Mesenteric fat pad (tissue), 1 donor: Measurements from ENCODE around the gene PLCB1. TPM values are rescaled to one million over a fixed set of nuclear protein-coding genes. Genes with fewer than 3 reads are reported as not detected.

Source experiments
- DNase-seq: peaks from one replicate; pipeline ENCODE4 v3.0.0-alpha.2; 2020; ENCODE audit warnings: low spot score
- total RNA-seq: library from RNA; stranded (reverse); fragmentation: NEBNext Ultra II Directional; extraction: Animal tissue kit (Norgen Biotek cat#: 25700); gene quantifications from one replicate; pipeline ENCODE4 v1.2.1, GENCODE V29; 2021
- donor health status: DM: yes; HTN: yes; CAD: no.

PLCB1 gene
- total RNA-seq, 1 donor from 2014 or later: 16.9 TPM

- DNase-seq: no peak
Observed at GRCh38 chr20:8678098-8678776, 546.2 kb downstream of the PLCB1 start.

GRCh38 chr20:8689337-8689736 lies 557.3 kb downstream of the PLCB1 start:
- no peak for DNase-seq

GRCh38 chr20:8690074-8690473 lies 558.0 kb downstream of the PLCB1 start:
- DNase-seq: no peak

GRCh38 chr20:8693709-8694108 lies 561.6 kb downstream of the PLCB1 start:
- no peak for DNase-seq

GRCh38 chr20:8700756-8701155 lies 568.7 kb downstream of the PLCB1 start:
- DNase-seq: no peak

- DNase-seq: no peak
Observed at GRCh38 chr20:8706961-8707700, 575.1 kb downstream of the PLCB1 start.

GRCh38 chr20:8709627-8710026 lies 577.6 kb downstream of the PLCB1 start:
- DNase-seq: no peak

- no peak for DNase-seq
Observed at GRCh38 chr20:8711501-8711900, 579.4 kb downstream of the PLCB1 start.

GRCh38 chr20:8714206-8714605 lies 582.1 kb downstream of the PLCB1 start:
- DNase-seq: no peak

- no peak for DNase-seq
Observed at GRCh38 chr20:8718279-8718678, 586.2 kb downstream of the PLCB1 start.

- DNase-seq: no peak
Observed at GRCh38 chr20:8720089-8720488, 588.0 kb downstream of the PLCB1 start.

GRCh38 chr20:8721098-8721497 lies 589.0 kb downstream of the PLCB1 start:
- no peak for DNase-seq

- no peak for DNase-seq
Observed at GRCh38 chr20:8722277-8722928, 590.3 kb downstream of the PLCB1 start.

GRCh38 chr20:8723296-8723695 lies 591.2 kb downstream of the PLCB1 start:
- DNase-seq: no peak

- no peak for DNase-seq
Observed at GRCh38 chr20:8724884-8725283, 592.8 kb downstream of the PLCB1 start.

- no peak for DNase-seq
Observed at GRCh38 chr20:8726460-8726859, 594.4 kb downstream of the PLCB1 start.

GRCh38 chr20:8735014-8735413 lies 602.9 kb downstream of the PLCB1 start:
- no peak for DNase-seq

GRCh38 chr20:8735674-8736073 lies 603.6 kb downstream of the PLCB1 start:
- no peak for DNase-seq

- DNase-seq: no peak
Observed at GRCh38 chr20:8740265-8740664, 608.2 kb downstream of the PLCB1 start.

GRCh38 chr20:8744228-8744844 lies 612.3 kb downstream of the PLCB1 start:
- DNase-seq: no peak

GRCh38 chr20:8749101-8749500 lies 617.0 kb downstream of the PLCB1 start:
- no peak for DNase-seq

- no peak for DNase-seq
Observed at GRCh38 chr20:8749986-8750385, 617.9 kb downstream of the PLCB1 start.
